Heart right ventricle (tissue), 16 donors: Measurements from ENCODE around the gene UBE2J1. TPM values are rescaled to one million over a fixed set of nuclear protein-coding genes. Genes with fewer than 3 reads are reported as not detected.

Source experiments
- ATAC-seq, 8 donors: fragments of 200-7000 bp; cut with Tn5 transposase; one replicate each; pipeline ENCODE4 v1.9.1; 2020; ENCODE audit warnings: mild to moderate bottlenecking in 8 of 8, moderate library complexity in 8 of 8, moderate number of reproducible peaks in 1 of 8
- DNase-seq, 2 donors: peaks; one replicate each; pipeline ENCODE4 v3.0.0-alpha.2; 2020
- H3K27ac ChIP-seq, 10 donors: fragments of 200-600 bp; sonication (generic) in 2 of 10; one replicate each; pipeline versions ENCODE4 v1.5.0 to v1.8.0; 2020 to 2022; ENCODE audit warnings: mild to moderate bottlenecking in 3 of 10
- H3K27me3 ChIP-seq, 7 donors: fragments of 200-600 bp; one replicate each; pipeline ENCODE4 v1.8.0; 2021 to 2022; ENCODE audit warnings: mild to moderate bottlenecking in 2 of 7
- H3K36me3 ChIP-seq, 9 donors: fragments of 200-600 bp; sonication (generic) in 1 of 9; one replicate each; pipeline versions ENCODE4 v1.5.0 to v1.8.0; 2020 to 2022; ENCODE audit warnings: mild to moderate bottlenecking in 2 of 9
- H3K4me1 ChIP-seq, 9 donors: fragments of 200-600 bp; sonication (generic) in 1 of 9; one replicate each; pipeline versions ENCODE4 v1.5.0 to v1.8.0; 2020 to 2022; ENCODE audit warnings: mild to moderate bottlenecking in 4 of 9
- H3K4me3 ChIP-seq, 10 donors: fragments of 200-600 bp; sonication (generic) in 2 of 10; one replicate each; pipeline versions ENCODE4 v1.5.0 to v1.8.0; 2020 to 2022; ENCODE audit warnings: mild to moderate bottlenecking in 7 of 10, moderate library complexity in 2 of 10
- H3K9me3 ChIP-seq, 11 donors: fragments of 200-600 bp in 10 of 11; sonication (generic) in 2 of 11; one replicate each; pipeline versions ENCODE4 v1.5.0 to v1.8.0; 2013 to 2022; ENCODE audit warnings: mild to moderate bottlenecking in 2 of 11, control low read depth in 1 of 11, moderate library complexity in 1 of 11
- CTCF ChIP-seq, 9 donors: fragments of 200-600 bp; sonication (generic) in 2 of 9; IDR thresholded peaks; one replicate each; pipeline versions ENCODE4 v1.5.0 to v1.8.0; 2021 to 2022; ENCODE audit warnings: antibody characterized with exemption in 9 of 9, mild to moderate bottlenecking in 5 of 9, moderate library complexity in 1 of 9
- WGBS, 2 donors: extraction: QIAGEN DNeasy Blood & Tissue Kit; methylation state at CpG; one replicate each; pipeline ENCODE4 v1.1.7; 2013; ENCODE audit warnings: inconsistent platforms in 1 of 2; 5-methylcytosine and 5-hydroxymethylcytosine counted together
- intact Hi-C, 10 donors: fragments of 100-400 bp; cut with DNase I; formaldehyde crosslinking; loops; one replicate each; pipeline versions ENCODE4 v1.11.1 to v1.14.2; 2022
- polyA plus RNA-seq, 2 donors: library from polyadenylated mRNA; stranded (reverse); fragments of 200-250 nt; gene quantifications; one replicate each; pipeline ENCODE4 v1.2.3, GENCODE V29; 2013
- total RNA-seq, 10 donors: library from RNA; stranded (reverse); fragmentation: NEBNext Ultra II Directional in 3 of 10; extraction: Animal tissue kit (Norgen Biotek cat#: 25700) in 3 of 10; gene quantifications; one replicate each; pipeline versions ENCODE4 v1.2.1 to v1.2.4, GENCODE V29; 2021 to 2023
- donor health status: Arrhythmogenic right ventricular cardiomyopathy.
- donor health status: ischemic (EF 13 %, LVEDD 7.1; RV severe dilation, severe dysfunction).
- donor health status: healthy with polysubstance abuse.
- donor health status: DM: no; HTN: yes; CAD: no.
- donor health status: DM: no; HTN: no; CAD: no.
- donor health status: ischemic (EF 25% LVEDD 6.9; RV normal size, moderate dysfunction).
- donor health status: ischemic (EF 25% LVEDD 5.7; RV mildly dilated, moderate dysfunction).
- donor health status: healthy.
- donor health status: DM: yes; HTN: yes; CAD: no.
- donor health status: Ischemic cardiomyopathy.
- donor health status: ischemic (EF 35%, LVEDD 5.7; RV mildly dilated, moderate dysfunction).
- donor health status: nonischemic (EF 11% LVEDD 7.7; RV severe dilation, severe dysfunction).
- donor health status: DM: yes; HTN: yes; CAD: no.
- donor health status: PGD.
- donor health status: ischemic (EF 29% LVEDD 5.4; RV normal size, mild dysfunction).
- donor health status: nonischemic (EF 23%, LVEDD 6.1; RV moderate dilation, normal function).

Gene UBE2J1
- total and polyA plus RNA-seq, 12 donors: 9.9 to 23.9 (median 14.1) TPM

GRCh38 chr6:89347825-89348224, 4.7 kb downstream of the UBE2J1 start:
- peaks cover 18 to 74% (median 63%) of the 10 kb centered on the region in 9 donors for H3K4me1 ChIP-seq
- intact Hi-C loops: loop anchor here in 2 of 10 donors (5.0 kb wide), 2 partner anchors 36 to 41 kb away; no protein-coding TSS in a partner anchor
- no peaks in the 10 kb centered on the region for H3K9me3 ChIP-seq
- no peak overlapping the region for H3K4me3 ChIP-seq
- ATAC-seq (no peak), DNase-seq (peak in 1 of 2 donors; percentile 40)
- H3K36me3 ChIP-seq: peaks cover 0 to 9% (median 0%) of the 10 kb centered on the region in 9 donors
- 59 to 76% methylated on average over 2 of the region's 2 CpGs for WGBS, 2 donors
- H3K27me3 ChIP-seq: no peaks in the 10 kb centered on the region
- no peak for TF ChIP-seq CTCF (IDR thresholded peaks at IDR 0.05)
- peak overlapping the region in 6 of 10 donors; percentile 26 to 100 (median 36) for H3K27ac ChIP-seq

- Histone ChIP-seq H3K27ac (no peak overlapping the region), H3K4me1 (peaks cover 18 to 71% (median 61%) of the 10 kb centered on the region in 9 donors), H3K27me3 (no peaks in the 10 kb centered on the region), H3K36me3 (peaks cover 0 to 23% (median 8%) of the 10 kb centered on the region in 9 donors), H3K9me3 (no peaks in the 10 kb centered on the region), H3K4me3 (no peak overlapping the region)
- no peak for TF ChIP-seq CTCF (IDR thresholded peaks at IDR 0.05)
- intact Hi-C loops: loop anchor here in 2 of 10 donors (5.0 kb wide), 2 partner anchors 34 to 39 kb away; no protein-coding TSS in a partner anchor
- 90 to 92% methylated on average over 4 of the region's 4 CpGs for WGBS, 2 donors
- no peak for DNase-seq
- ATAC-seq: no peak
Observed at GRCh38 chr6:89346433-89346832, 6.1 kb downstream of the UBE2J1 start.

GRCh38 chr6:89339565-89339964, 13.0 kb downstream of the UBE2J1 start:
- no peak for TF ChIP-seq CTCF (IDR thresholded peaks at IDR 0.05)
- intact Hi-C loops: no loop called here
- no peak for ATAC-seq
- Histone ChIP-seq H3K4me1 (peaks cover 0 to 17% (median 5%) of the 10 kb centered on the region in 9 donors), H3K36me3 (peaks cover 0 to 88% (median 54%) of the 10 kb centered on the region in 9 donors), H3K4me3 (no peak overlapping the region), H3K9me3 (no peaks in the 10 kb centered on the region), H3K27ac (no peak overlapping the region), H3K27me3 (no peaks in the 10 kb centered on the region)
- WGBS, 2 donors: 91 to 96% methylated on average over 2 of the region's 2 CpGs
- DNase-seq: no peak

- Histone ChIP-seq H3K36me3 (peaks cover 0 to 96% (median 48%) of the 10 kb centered on the region in 9 donors), H3K27me3 (no peaks in the 10 kb centered on the region), H3K27ac (no peak overlapping the region), H3K4me3 (no peak overlapping the region), H3K4me1 (peaks cover 0 to 9% (median 0%) of the 10 kb centered on the region in 9 donors), H3K9me3 (no peaks in the 10 kb centered on the region)
- DNase-seq (no peak), ATAC-seq (no peak)
- TF ChIP-seq CTCF (IDR thresholded peaks at IDR 0.05): no peak
- intact Hi-C loops: no loop called here
- 76 to 85% methylated on average over 3 of the region's 3 CpGs for WGBS, 2 donors
Observed at GRCh38 chr6:89335164-89335563, 17.4 kb downstream of the UBE2J1 start.
